Effector memory CD4-positive, alpha-beta T cell (primary cell): Measurements from ENCODE around the gene LRBA.

Source experiments
- DNase-seq, 3 donors: peaks; one replicate each; pipeline ENCODE4 v3.0.0-alpha.2; 2020
- H3K27ac ChIP-seq: 2 replicates; pipeline ENCODE4 v1.7.0; 2013; ENCODE audit warnings: mild to moderate bottlenecking, low read length, moderate library complexity; ENCODE audit not compliant: insufficient read depth, poor library complexity, severe bottlenecking
- H3K27me3 ChIP-seq: replicated peaks from 2 replicates; pipeline ENCODE4 v1.7.0; 2013; ENCODE audit warnings: mild to moderate bottlenecking, low read length; ENCODE audit not compliant: insufficient read depth, control insufficient read depth, poor library complexity, severe bottlenecking
- H3K36me3 ChIP-seq: 2 replicates; pipeline ENCODE4 v1.7.0; 2013; ENCODE audit warnings: mild to moderate bottlenecking, low read length, moderate library complexity; ENCODE audit not compliant: control insufficient read depth, insufficient read depth
- H3K4me1 ChIP-seq: 2 replicates; pipeline ENCODE4 v1.7.0; 2013; ENCODE audit warnings: low read length, mild to moderate bottlenecking; ENCODE audit not compliant: control insufficient read depth, insufficient read depth, poor library complexity, severe bottlenecking
- H3K4me3 ChIP-seq: 2 replicates; pipeline ENCODE4 v1.7.0; 2013; ENCODE audit warnings: low read length, low read depth, mild to moderate bottlenecking; ENCODE audit not compliant: insufficient read depth, poor library complexity, severe bottlenecking
- H3K9me3 ChIP-seq: 2 replicates; pipeline ENCODE4 v1.7.0; 2013; ENCODE audit warnings: mild to moderate bottlenecking, low read length, moderate library complexity; ENCODE audit not compliant: control insufficient read depth

LRBA gene

DNA sequence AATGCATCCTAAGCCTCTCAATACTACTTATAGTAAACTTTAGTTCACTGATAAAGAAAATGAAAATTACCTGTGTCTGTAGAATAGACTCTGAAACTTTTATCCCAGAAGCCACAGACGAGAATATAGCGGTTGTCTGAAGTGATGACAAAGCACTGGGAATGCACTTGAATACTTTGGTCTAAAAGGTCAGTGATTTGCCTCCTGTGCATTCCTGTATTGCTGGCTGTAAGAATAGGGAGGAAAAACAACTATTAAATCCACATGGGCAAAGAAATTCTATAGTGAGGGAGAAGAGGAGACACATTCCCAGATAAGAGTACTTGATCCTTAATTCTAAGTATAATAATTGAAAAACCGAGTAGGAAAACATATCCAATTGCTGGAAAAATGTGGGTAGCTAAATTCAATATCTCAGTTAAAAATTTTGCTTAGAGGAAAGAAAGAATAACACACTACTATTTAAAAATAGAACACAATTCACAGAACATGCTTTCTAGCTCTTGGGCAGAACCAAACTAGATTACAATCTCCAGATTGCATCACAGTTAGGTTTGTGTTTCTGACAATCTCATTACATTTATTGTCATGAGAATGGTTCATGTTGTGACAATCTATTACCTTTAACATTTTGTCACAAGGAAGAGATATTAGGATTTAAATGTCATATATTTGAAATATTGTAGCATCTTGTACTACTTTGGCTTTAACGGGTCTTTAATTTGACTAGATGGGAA, 704.8 kb downstream of the LRBA start:
- no peaks in the 10 kb centered on the region for H3K9me3 ChIP-seq
- H3K4me3 ChIP-seq, result no peak overlapping the region
- no peaks in the 10 kb centered on the region for H3K36me3 ChIP-seq
- H3K27ac ChIP-seq, result no peak overlapping the region
- no peaks in the 10 kb centered on the region for H3K27me3 ChIP-seq
- no peaks in the 10 kb centered on the region for H3K4me1 ChIP-seq
- DNase-seq, result no peak

- DNase-seq, result no peak
Measured at GRCh38 chr4:150308824-150309472, 706.1 kb downstream of the LRBA start.

DNA sequence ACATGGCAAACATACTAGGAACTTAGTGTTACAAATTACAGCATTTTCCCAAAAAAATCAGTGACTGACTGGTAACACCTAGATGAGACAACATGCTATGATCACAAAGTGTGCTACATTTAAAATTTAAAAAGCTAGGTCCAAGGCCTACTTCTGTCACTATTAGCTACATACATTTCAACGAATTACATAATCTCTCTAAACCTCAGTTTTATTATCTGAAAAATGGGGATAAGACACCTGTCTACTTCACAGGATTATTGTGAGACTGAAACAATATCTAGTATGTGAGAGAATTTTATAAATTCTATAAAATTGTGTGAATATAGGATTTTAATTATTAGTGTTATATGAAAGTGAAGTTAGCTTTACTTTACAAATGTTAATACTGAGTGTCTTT, 708.4 kb downstream of the LRBA start:
- Histone ChIP-seq H3K4me1 (no peaks in the 10 kb centered on the region), H3K4me3 (no peak overlapping the region), H3K9me3 (no peaks in the 10 kb centered on the region), H3K36me3 (no peaks in the 10 kb centered on the region), H3K27me3 (no peaks in the 10 kb centered on the region), H3K27ac (no peak overlapping the region)
- no peak for DNase-seq

More at GRCh38 chr4:150308824-150309472, 706.1 kb downstream of the LRBA start:
- Histone ChIP-seq H3K9me3 (no peaks in the 10 kb centered on the region), H3K4me1 (no peaks in the 10 kb centered on the region), H3K4me3 (no peak overlapping the region), H3K27me3 (no peaks in the 10 kb centered on the region), H3K36me3 (no peaks in the 10 kb centered on the region), H3K27ac (no peak overlapping the region)

DNA sequence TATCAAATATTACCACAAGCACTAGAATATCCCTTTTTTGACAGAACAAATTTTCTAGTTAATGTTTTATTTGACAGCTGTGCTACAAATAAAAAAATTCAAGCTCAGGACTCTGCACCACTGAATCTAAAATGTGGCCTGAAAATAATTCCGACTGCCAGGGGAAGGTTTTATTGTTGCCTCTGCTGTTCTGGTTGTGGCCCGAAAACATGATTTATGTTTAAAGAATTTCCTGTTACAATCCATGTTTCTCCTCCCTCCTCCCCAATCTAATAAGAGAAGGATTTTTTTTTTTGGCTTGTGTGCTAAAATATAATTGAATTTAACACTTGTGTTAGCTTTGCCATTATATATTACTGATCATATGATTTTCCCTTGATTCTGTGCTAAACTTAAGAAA, 709.1 kb downstream of the LRBA start:
- Histone ChIP-seq H3K36me3 (no peaks in the 10 kb centered on the region), H3K4me3 (no peak overlapping the region), H3K27ac (no peak overlapping the region), H3K27me3 (no peaks in the 10 kb centered on the region), H3K4me1 (no peaks in the 10 kb centered on the region), H3K9me3 (no peaks in the 10 kb centered on the region)
- DNase-seq, result no peak

- no peak for DNase-seq
- Histone ChIP-seq H3K4me3 (no peak overlapping the region), H3K36me3 (no peaks in the 10 kb centered on the region), H3K27ac (no peak overlapping the region), H3K27me3 (no peaks in the 10 kb centered on the region), H3K4me1 (no peaks in the 10 kb centered on the region), H3K9me3 (no peaks in the 10 kb centered on the region)
Measured at GRCh38 chr4:150302553-150302952, 712.5 kb downstream of the LRBA start.

- Histone ChIP-seq H3K27me3 (no peaks in the 10 kb centered on the region), H3K27ac (no peak overlapping the region), H3K36me3 (no peaks in the 10 kb centered on the region), H3K9me3 (no peaks in the 10 kb centered on the region), H3K4me1 (no peaks in the 10 kb centered on the region), H3K4me3 (no peak overlapping the region)
- no peak for DNase-seq
Measured at GRCh38 chr4:150299816-150300215, 715.3 kb downstream of the LRBA start.

- H3K27ac ChIP-seq, result no peak overlapping the region
- H3K4me3 ChIP-seq, result no peak overlapping the region
- no peaks in the 10 kb centered on the region for H3K9me3 ChIP-seq
- no peaks in the 10 kb centered on the region for H3K36me3 ChIP-seq
- DNase-seq, result no peak
- H3K4me1 ChIP-seq, result no peaks in the 10 kb centered on the region
- no peaks in the 10 kb centered on the region for H3K27me3 ChIP-seq
Measured at GRCh38 chr4:150297861-150298474, 717.1 kb downstream of the LRBA start.

- no peak for DNase-seq
- no peaks in the 10 kb centered on the region for H3K27me3 ChIP-seq
- no peaks in the 10 kb centered on the region for H3K9me3 ChIP-seq
- peaks cover 4% of the 10 kb centered on the region for H3K36me3 ChIP-seq
- H3K4me1 ChIP-seq, result no peaks in the 10 kb centered on the region
- no peak overlapping the region for H3K27ac ChIP-seq
- H3K4me3 ChIP-seq, result no peak overlapping the region
Measured at GRCh38 chr4:150289881-150290280, 725.2 kb downstream of the LRBA start.

GRCh38 chr4:150289198-150289597, 725.9 kb downstream of the LRBA start:
- no peak for DNase-seq
- Histone ChIP-seq H3K4me3 (no peak overlapping the region), H3K9me3 (no peaks in the 10 kb centered on the region), H3K36me3 (peaks cover 4% of the 10 kb centered on the region), H3K27me3 (no peaks in the 10 kb centered on the region), H3K27ac (no peak overlapping the region), H3K4me1 (no peaks in the 10 kb centered on the region)

- H3K4me3 ChIP-seq, result no peak overlapping the region
- no peaks in the 10 kb centered on the region for H3K9me3 ChIP-seq
- H3K36me3 ChIP-seq, result peaks cover 17% of the 10 kb centered on the region
- DNase-seq, result no peak
- H3K4me1 ChIP-seq, result no peaks in the 10 kb centered on the region
- H3K27ac ChIP-seq, result no peak overlapping the region
- H3K27me3 ChIP-seq, result no peaks in the 10 kb centered on the region
Measured at GRCh38 chr4:150286656-150287055, 728.4 kb downstream of the LRBA start.
